HG03159 (cell line): Measurements from ENCODE around the gene MRPS2.

ENCODE experiments used
- ATAC-seq: cut with Tn5 transposase; IDR thresholded peaks from one replicate; pipeline ENCODE4 v1.9.1; 2021; ENCODE audit warnings: mild to moderate bottlenecking, moderate library complexity; ENCODE audit not compliant: unreplicated experiment

MRPS2 gene

GRCh38 chr9:135551031-135551430 lies 50.5 kb downstream of the MRPS2 start:
- ATAC-seq, result no peak

- ATAC-seq, result no peak
These were observed 51.0 kb downstream of the MRPS2 start for GRCh38 chr9:135551456-135551855.

GRCh38 chr9:135552021-135552697 lies 51.7 kb downstream of the MRPS2 start:
- no peak for ATAC-seq

GRCh38 chr9:135552698-135553171 lies 52.3 kb downstream of the MRPS2 start:
- ATAC-seq, result no peak
